Activated CD8-positive, alpha-beta T cell treated with anti-CD3 and anti-CD28 coated beads for 36 hours (primary cell): ENCODE results near the gene BRD3OS. TPM values are rescaled to one million over a fixed set of nuclear protein-coding genes. Genes with fewer than 3 reads are reported as not detected.

Experiments
- ATAC-seq: fragments of 200-7000 bp; cut with Tn5 transposase; one replicate; pipeline ENCODE4 v1.10.0; 2021; ENCODE audit warnings: mild to moderate bottlenecking, moderate library complexity
- CTCF ChIA-PET: fragments of 350-600 bp; sonication (Branson Sonifier 250); formaldehyde crosslinking; loops from one replicate; lab custom pipeline; 2021; ENCODE audit warnings: antibody characterized with exemption; lab: Charles Lee
- POLR2A ChIA-PET: fragments of 350-600 bp; sonication (Branson Sonifier 250); formaldehyde crosslinking; loops from one replicate; lab custom pipeline; 2021; ENCODE audit warnings: antibody characterized with exemption; lab: Charles Lee
- DNase-seq: peaks from one replicate; pipeline ENCODE4 v3.0.0-alpha.2; 2020
- H3K27ac Mint-ChIP-seq: one replicate; pipeline ENCODE4 v1.8.0; 2021; ENCODE audit warnings: mild to moderate bottlenecking, mixed read lengths
- H3K27me3 Mint-ChIP-seq: one replicate; pipeline ENCODE4 v1.8.0; 2021; ENCODE audit warnings: mixed read lengths
- H3K36me3 Mint-ChIP-seq: one replicate; pipeline ENCODE4 v1.8.0; 2021; ENCODE audit warnings: low read depth, mixed read lengths
- H3K4me1 Mint-ChIP-seq: one replicate; pipeline ENCODE4 v1.8.0; 2021; ENCODE audit warnings: low read depth, mixed read lengths
- H3K4me3 Mint-ChIP-seq: one replicate; pipeline ENCODE4 v1.8.0; 2021; ENCODE audit warnings: mild to moderate bottlenecking, moderate library complexity, mixed read lengths
- H3K9me3 Mint-ChIP-seq: one replicate; pipeline ENCODE4 v1.8.0; 2021; ENCODE audit warnings: mixed read lengths
- CTCF ChIP-seq: fragments of 200-600 bp; IDR thresholded peaks from one replicate; pipeline ENCODE4 v1.8.0; 2022; ENCODE audit warnings: antibody characterized with exemption, mild to moderate bottlenecking
- intact Hi-C: fragments of 100-400 bp; cut with micrococcal nuclease; formaldehyde crosslinking; loops from one replicate; pipeline ENCODE4 v1.10.0; 2022
- total RNA-seq, 2 experiments: library from RNA; stranded (reverse); gene quantifications; one replicate each; pipeline ENCODE4 v1.2.3, GENCODE V29; 2021

BRD3OS gene
- total RNA-seq, 2 experiments from 2014 or later = 8.1 to 8.2 TPM

GRCh38 chr9:134043531-134043988, 18.3 kb downstream of the BRD3OS start:
- no peaks in the 10 kb centered on the region for H3K27me3 Mint-ChIP-seq
- intact Hi-C loops = no loop called here
- H3K36me3 Mint-ChIP-seq = peaks cover 28% of the 10 kb centered on the region
- no peak overlapping the region for H3K27ac Mint-ChIP-seq
- TF ChIP-seq CTCF = no peak
- no peak for DNase-seq
- no peaks in the 10 kb centered on the region for H3K4me1 Mint-ChIP-seq
- ATAC-seq = no peak
- no peak overlapping the region for H3K4me3 Mint-ChIP-seq
- ChIA-PET CTCF (no interaction called here), POLR2A (no interaction called here)
- H3K9me3 Mint-ChIP-seq = peaks cover 9% of the 10 kb centered on the region

DNA sequence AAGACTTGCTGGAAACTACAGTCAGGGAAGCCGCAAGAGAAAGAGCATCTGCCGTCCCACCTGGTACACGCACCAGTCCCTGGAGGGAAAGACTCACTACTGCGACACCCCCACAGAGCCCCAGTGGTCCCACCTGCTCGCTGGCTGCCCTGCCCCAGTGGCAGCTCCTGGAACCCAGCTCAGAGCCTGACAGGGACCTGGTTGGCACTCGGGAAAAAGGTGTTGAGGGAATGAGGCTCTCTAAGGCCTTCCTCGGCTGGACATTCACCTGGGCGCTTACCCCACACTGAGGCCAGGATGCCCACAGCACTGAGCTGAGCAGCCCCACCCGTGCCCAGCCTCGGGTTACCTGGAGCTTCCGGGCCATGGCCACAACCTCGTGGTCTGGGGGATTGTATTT, 19.7 kb downstream of the BRD3OS start:
- no peaks in the 10 kb centered on the region for H3K9me3 Mint-ChIP-seq
- no peaks in the 10 kb centered on the region for H3K27me3 Mint-ChIP-seq
- TF ChIP-seq CTCF = no peak
- DNase-seq (no peak), ATAC-seq (no peak)
- H3K4me1 Mint-ChIP-seq = no peaks in the 10 kb centered on the region
- intact Hi-C loops = no loop called here
- CTCF ChIA-PET = no interaction called here
- peaks cover 14% of the 10 kb centered on the region for H3K36me3 Mint-ChIP-seq
- no peak overlapping the region for H3K27ac Mint-ChIP-seq
- POLR2A ChIA-PET = no interaction called here
- no peak overlapping the region for H3K4me3 Mint-ChIP-seq

GRCh38 chr9:134045841-134046544, 20.7 kb downstream of the BRD3OS start:
- Mint-ChIP-seq H3K4me1 (no peaks in the 10 kb centered on the region), H3K36me3 (peaks cover 9% of the 10 kb centered on the region), H3K27me3 (no peaks in the 10 kb centered on the region), H3K4me3 (no peak overlapping the region), H3K27ac (no peak overlapping the region), H3K9me3 (no peaks in the 10 kb centered on the region)
- intact Hi-C loops = no loop called here
- CTCF ChIA-PET = no interaction called here
- no peak for DNase-seq
- POLR2A ChIA-PET = no interaction called here
- ATAC-seq = no peak
- no peak for TF ChIP-seq CTCF

DNA sequence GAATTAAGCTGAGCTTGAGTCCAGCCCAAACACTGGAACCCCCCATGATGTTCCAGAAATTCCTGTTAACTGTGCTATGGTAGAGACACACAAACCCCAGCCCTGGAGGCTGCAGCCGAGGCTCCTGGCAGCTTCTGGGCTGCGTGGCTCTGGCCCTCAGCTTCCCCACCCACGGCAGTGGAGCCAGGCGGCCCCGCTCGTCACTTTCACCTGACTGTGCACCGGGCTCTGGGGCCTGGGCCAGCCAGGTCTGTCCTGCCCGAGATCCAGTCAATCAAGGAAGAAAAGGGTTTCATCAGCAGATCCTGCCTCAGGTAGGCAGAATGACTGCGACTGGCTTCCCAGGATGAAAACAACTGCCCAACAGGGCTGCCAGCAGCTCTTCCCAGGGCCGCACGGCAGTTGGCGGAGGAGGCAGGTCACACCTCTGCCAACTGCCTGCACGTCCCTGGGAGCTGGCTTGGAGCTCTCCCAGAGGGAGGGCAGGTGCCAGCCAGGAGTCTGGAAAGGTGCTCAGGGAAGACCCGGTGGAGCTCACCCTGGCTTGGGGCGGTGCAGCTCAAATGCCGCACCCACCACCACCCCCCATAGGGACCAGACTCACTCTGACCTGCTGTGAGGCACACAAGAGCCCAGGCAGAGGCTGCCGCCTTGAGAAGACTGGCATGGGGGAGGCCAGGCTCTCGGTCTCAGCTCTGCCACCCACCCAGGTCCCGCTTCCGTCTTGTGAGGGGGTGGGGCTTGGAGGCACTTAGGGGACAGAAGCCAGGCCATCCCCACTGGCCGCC, 21.8 kb downstream of the BRD3OS start:
- no peak for ATAC-seq
- CTCF ChIA-PET = no interaction called here
- Mint-ChIP-seq H3K27ac (no peak overlapping the region), H3K4me3 (no peak overlapping the region), H3K36me3 (peaks cover 10% of the 10 kb centered on the region), H3K27me3 (no peaks in the 10 kb centered on the region), H3K4me1 (no peaks in the 10 kb centered on the region), H3K9me3 (no peaks in the 10 kb centered on the region)
- no peak for DNase-seq
- intact Hi-C loops = no loop called here
- POLR2A ChIA-PET = interaction anchor here (1.1 kb wide), 1 partner anchor 18 kb away, joined by 3 read pairs; no protein-coding TSS in a partner anchor
- TF ChIP-seq CTCF = no peak
